GM12878 (cell line): ENCODE data around the gene CCDC6.

Experiments used
- CHD2 ChIP-seq: IDR thresholded peaks from 2 replicates; pipeline ENCODE4 v1.6.1; 2011; ENCODE audit warnings: low read depth, low read length, improper control_type of control experiment, borderline replicate concordance
- ETV6 ChIP-seq, 2 experiments: fragments of 450-650 bp in 1 of 2; IDR thresholded peaks in 1 of 2; conservative IDR thresholded peaks in 1 of 2; 2 replicates each; pipeline ENCODE4 v1.6.1; 2014; ENCODE audit warnings: antibody characterized with exemption in 1 of 2, borderline replicate concordance in 1 of 2, low read depth in 1 of 2, mild to moderate bottlenecking in 1 of 2, moderate library complexity in 1 of 2
- LARP7 ChIP-seq: fragments of 450-650 bp; IDR thresholded peaks from 2 replicates; pipeline ENCODE4 v1.6.1; 2017; ENCODE audit warnings: mild to moderate bottlenecking
- MYC ChIP-seq: IDR thresholded peaks from 2 replicates; pipeline ENCODE4 v1.6.1; 2011; ENCODE audit warnings: mild to moderate bottlenecking, low read length, moderate library complexity, inconsistent platforms; ENCODE audit not compliant: insufficient read depth, insufficient replicate concordance, insufficient read length, severe bottlenecking
- POLR2A ChIP-seq: IDR thresholded peaks from 2 replicates; pipeline ENCODE4 v1.6.1; 2011; ENCODE audit warnings: low read depth, mild to moderate bottlenecking, low read length
- POLR2AphosphoS5 ChIP-seq: IDR thresholded peaks from 2 replicates; pipeline ENCODE4 v1.6.1; 2011; ENCODE audit warnings: mild to moderate bottlenecking, low read length, inconsistent platforms
- SIN3A ChIP-seq: IDR thresholded peaks from 2 replicates; pipeline ENCODE4 v1.6.1; 2012; ENCODE audit warnings: low read depth, low read length, improper control_type of control experiment
- TF ChIP-seq, protein P1 (sequence below), 3 experiments: IDR thresholded peaks in 2 of 3; conservative IDR thresholded peaks in 1 of 3; 2 replicates each; pipeline ENCODE4 v1.5.1; 2011; ENCODE audit warnings: low read depth in 3 of 3, low read length in 3 of 3, mild to moderate bottlenecking in 3 of 3, control low read depth in 2 of 3, moderate library complexity in 2 of 3, inconsistent platforms in 1 of 3, mixed read lengths in 1 of 3; ENCODE audit not compliant: control insufficient read depth in 2 of 3, insufficient read depth in 1 of 3; ENCODE audit errors: extremely low read depth in 1 of 3

DNA sequence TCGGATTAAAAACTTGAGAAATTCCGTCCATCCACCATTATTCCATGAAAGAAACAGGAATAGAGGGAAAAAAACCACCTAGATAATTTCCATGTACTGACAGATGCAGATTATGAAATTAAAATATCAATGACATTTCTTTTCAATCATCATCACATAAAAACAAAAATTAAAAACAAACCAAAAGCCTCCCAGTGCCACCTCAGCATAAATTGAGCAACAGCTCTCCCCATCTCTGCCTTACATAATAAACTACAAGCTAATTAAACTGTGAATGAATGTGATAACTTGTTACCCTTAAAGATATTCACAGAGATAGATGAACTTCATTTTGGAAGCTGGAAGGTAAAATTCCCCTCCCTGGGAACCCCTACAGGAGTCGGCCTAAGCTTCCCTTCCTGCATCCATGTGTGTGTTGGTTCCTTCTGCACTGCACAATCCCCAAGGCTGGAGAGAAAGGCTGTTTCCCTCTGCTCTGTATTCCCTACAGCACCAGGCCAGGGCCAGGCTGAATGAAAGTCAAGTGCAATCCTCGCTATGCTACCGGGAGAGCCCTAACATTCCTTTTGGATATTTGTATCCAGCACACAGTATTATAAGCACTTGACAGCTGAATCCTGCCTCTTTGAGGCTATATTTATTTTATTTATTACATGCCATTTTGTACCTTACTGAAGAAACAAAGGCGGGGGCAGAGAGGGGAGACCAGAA, 8.1 kb downstream of the CCDC6 start:
- TF ChIP-seq, protein P1, sequence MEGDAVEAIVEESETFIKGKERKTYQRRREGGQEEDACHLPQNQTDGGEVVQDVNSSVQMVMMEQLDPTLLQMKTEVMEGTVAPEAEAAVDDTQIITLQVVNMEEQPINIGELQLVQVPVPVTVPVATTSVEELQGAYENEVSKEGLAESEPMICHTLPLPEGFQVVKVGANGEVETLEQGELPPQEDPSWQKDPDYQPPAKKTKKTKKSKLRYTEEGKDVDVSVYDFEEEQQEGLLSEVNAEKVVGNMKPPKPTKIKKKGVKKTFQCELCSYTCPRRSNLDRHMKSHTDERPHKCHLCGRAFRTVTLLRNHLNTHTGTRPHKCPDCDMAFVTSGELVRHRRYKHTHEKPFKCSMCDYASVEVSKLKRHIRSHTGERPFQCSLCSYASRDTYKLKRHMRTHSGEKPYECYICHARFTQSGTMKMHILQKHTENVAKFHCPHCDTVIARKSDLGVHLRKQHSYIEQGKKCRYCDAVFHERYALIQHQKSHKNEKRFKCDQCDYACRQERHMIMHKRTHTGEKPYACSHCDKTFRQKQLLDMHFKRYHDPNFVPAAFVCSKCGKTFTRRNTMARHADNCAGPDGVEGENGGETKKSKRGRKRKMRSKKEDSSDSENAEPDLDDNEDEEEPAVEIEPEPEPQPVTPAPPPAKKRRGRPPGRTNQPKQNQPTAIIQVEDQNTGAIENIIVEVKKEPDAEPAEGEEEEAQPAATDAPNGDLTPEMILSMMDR (IDR thresholded peaks at IDR 0.05 in 2 of 3, conservative IDR thresholded peaks at IDR 0.05 in 1 of 3; ENCODE audit: control insufficient read depth in 2 of 3, extremely low read depth in 1 of 3, insufficient read depth in 1 of 3, low read depth in 3 of 3, low read length in 3 of 3) = no peak
- TF ChIP-seq LARP7 = no peak
- TF ChIP-seq CHD2 = no peak
- TF ChIP-seq ETV6 (conservative IDR thresholded peaks at IDR 0.05 in 1 of 2, IDR thresholded peaks at IDR 0.05 in 1 of 2; ENCODE audit: borderline replicate concordance in 1 of 2, low read depth in 1 of 2) = no peak
- no peak for TF ChIP-seq SIN3A
- no peak for TF ChIP-seq POLR2AphosphoS5
- no peak for TF ChIP-seq POLR2A
- TF ChIP-seq MYC = no peak
